GM18909 (cell line): ENCODE measurements around the gene KIF26A.

Experiments used
- ATAC-seq: cut with Tn5 transposase; IDR thresholded peaks from one replicate; pipeline ENCODE4 v1.9.1; 2021; ENCODE audit warnings: mild to moderate bottlenecking; ENCODE audit not compliant: unreplicated experiment, poor library complexity

Gene KIF26A

DNA sequence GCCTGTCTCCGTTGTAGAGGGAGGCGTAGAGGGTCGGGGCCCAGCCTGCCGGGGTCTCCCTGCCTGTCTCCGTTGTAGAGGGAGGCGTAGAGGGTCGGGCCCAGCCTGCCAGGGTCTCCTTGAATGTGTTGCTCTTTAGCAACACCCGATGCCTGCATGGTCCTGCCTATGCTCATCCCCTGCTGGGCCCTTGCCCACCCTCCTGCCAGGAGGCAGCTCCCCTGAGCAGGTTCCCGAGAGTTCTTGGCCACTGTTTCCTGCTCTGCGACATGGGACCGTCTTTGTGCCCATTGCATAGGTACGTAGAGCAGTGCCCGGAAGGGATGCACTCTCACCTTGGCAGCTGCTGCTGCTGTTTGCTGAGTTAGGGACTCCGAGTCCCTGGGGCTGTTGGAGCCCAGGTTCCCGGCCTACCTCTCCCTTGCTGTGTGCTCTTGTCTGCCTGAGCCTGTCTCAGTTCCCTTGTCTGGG lies 3.3 kb downstream of the KIF26A start:
- ATAC-seq = no peak

DNA sequence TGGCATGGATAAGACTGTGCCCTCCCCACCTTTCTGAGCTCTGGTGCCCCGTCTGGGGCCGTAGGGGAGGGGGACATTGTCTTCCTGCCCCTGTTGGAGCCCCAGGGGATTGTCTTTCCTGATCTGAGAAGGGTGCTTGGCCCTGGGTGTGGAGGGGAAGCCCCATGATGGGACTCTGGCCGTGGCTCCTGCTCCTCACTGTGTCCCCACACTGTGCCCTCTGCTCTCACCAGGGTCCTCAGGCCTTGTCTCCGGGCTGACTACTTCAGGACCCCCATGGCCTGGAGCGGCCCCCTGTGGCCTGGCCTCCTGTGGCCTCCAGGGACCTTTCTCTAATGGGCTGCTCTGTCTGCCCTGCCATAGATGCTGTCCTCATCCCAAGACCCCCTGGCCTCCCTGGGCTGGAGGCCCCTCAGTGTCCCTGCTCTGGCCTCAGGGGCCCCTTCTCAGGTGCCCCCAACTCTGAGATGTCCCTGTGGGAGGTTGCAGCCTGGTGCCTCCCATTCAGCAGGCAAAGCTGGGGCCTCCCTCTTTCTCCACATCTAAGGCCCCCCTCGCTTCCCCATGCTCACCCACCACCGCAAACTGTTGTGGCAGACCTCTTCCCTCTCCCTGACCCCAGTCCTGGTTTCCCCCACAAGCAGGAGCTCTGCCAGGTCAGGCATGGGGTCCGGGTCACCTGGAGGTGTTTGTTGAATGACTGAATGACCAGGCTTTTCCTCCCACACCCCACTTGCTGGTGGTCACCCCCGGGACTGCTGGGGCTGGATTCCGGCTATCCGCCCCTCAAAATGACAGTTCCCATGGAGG lies 4.0 kb downstream of the KIF26A start:
- no peak for ATAC-seq

DNA sequence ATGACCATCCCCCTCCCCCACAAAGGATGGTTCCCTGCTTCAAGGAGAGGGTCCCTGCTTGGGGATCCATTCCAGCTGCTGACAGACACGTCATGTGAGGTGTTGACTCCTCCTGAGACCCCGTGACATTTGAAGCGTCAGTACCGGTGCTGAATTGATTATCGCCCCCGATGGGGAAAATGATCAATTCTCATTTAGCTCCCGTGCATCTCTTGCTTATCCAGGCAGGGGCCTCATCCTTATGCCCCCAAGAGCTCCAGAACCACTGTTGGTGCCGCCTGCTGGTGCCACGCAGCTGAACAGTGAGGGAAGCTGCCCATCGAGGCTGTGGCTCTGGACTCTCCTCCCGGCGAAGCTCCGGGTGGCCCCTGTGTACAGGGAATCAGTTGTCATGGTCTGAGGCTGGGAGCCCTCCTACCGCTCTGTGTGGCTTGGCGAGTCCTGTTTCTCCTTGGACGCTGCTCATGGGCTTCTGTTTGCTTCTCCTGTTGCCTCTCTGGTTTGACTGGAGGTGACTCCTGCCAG lies 4.6 kb downstream of the KIF26A start:
- ATAC-seq = no peak

DNA sequence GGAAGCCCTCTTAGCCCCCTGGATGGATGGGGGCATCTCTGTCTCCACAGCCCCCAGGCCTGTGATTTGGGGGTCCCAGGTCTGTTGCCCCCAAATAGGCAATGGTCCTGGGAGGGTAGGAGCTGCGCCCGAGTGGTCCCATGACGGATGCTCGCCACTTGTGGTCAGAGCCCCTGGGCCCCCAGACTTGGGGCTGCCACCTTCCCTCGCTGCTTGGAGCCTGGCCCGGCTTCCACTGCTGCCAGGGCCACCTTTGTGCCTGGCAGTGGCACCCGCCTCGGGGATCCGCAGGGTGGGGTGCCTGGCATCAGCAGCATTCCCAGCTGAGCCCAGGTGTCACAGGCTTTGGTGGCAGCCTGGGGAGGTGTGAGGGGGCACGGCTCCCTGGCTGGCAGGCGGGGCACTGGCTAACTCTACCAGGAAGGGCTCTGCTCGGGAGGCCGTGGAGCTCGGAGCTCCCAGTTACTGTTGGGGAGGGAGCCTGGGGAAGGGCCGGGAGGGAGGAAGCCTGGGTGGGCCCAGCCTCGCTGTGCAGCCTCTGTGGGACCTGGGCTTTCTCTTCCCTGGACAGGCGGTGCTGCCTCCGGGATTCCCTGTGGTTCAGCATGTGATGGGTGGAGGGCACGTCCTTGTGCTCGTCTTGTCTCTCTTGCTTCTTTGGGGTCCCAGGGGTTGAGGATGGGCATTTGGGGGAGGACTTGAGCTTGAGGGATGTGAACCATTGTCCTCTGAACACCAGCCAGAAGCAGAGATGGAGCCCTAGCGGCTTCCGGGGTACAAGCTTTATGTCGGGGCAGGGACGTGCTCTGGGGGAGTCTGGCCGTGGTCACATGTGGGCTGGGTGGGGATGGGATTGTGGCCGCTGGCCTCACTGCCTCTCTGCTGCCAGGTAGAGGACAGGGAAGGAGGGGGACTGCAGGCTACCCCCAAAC lies 5.4 kb downstream of the KIF26A start:
- no peak for ATAC-seq

DNA sequence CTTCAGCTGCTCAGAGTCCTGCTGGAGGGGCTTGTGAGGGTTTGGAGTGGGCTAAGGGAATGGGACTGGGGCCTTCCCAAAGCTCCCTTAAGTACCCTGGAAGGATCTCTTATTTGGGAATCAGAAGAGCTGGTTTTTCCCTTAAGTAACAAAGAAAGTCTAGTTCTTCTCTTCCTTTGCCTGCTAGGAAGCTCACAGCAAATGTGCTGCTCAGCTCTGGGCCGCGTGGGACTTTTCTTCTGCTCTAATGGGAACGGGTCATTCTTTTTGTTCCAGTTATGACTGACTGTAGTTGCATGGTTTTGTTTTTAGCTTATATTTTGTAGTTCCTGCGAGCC lies 6.0 kb downstream of the KIF26A start:
- ATAC-seq = no peak

DNA sequence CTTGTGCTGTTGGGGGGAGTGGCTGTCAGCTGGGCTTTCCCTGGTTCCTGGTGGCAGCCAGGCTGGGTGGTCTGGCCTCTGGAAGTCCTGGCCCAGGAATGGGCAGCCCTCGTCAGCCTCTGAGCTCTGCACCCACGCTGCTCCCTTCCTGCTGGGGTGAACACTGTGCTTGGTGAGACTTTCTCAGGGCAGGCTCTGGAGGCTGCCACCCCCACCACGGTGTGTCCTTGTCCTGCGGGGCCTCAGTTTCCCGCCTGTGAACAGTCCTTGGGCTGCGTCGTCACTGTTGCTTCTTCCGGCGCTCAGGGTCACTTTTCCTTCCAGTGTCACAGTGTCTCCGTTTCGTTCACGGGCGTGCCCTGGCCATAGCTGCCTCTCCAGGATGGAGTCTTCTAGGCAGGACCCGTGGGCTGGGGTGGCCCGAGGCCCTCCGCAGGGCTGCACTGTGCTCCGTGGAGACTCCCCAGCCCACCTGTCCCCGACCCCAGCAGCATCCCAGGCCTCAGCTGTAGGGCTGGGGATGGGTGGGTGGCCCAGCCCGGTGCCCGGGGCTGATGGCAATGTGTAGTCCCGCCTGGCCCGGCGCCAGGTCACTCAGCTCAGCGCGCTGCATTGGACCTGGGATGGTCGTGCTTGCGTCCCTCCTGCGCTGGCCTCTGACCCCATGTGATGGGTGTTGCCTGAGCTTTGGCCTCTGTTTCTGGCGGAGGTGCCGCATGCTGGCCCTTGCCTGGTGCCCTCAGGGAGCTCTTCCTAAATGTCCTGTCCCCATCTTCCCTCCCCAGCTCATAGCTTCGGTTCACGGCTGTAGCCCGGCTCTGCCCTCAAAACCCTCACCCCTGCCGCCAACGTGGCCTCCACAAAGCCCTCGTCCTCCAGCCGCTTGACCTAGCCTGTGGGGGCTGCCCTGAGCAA lies 6.8 kb downstream of the KIF26A start:
- ATAC-seq = no peak

DNA sequence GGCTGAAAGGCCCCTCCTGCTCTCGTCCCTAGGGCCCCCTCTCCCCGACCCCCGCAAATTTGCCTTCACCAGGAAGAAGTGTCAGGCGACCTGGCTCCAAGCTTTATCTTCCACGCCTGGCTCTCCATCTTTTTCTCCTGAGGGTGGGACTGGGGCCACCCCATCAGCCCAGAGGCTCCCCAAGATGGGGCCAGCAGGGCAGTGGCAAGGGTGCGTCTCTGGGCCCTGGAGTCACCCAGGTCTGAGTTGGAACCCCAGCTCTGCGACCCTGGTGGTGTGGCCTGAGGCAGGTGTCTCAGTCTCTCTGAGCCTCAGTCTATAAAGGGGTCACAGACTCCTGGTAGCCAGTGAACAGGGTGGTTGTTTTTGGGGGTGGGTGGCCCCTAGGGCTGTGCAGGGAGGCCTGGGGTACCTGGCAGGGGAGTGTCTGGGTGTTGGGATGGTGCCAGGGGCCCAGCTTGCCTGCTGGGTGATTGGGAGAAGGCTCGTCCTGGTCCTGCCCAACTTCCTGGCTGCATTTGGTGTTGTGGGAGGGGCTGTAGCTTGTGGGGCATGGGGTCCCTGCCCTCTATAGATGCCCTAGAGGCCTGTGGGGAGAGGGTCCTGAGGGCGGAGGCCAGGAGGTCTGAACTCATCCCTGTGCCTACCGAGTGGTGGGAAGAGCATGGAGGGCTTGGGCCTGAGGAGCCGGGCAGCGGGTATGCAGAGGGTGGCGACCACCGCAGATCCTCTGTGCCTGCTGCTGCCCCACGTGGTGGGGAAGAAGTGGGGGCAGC lies 7.6 kb downstream of the KIF26A start:
- ATAC-seq = no peak

DNA sequence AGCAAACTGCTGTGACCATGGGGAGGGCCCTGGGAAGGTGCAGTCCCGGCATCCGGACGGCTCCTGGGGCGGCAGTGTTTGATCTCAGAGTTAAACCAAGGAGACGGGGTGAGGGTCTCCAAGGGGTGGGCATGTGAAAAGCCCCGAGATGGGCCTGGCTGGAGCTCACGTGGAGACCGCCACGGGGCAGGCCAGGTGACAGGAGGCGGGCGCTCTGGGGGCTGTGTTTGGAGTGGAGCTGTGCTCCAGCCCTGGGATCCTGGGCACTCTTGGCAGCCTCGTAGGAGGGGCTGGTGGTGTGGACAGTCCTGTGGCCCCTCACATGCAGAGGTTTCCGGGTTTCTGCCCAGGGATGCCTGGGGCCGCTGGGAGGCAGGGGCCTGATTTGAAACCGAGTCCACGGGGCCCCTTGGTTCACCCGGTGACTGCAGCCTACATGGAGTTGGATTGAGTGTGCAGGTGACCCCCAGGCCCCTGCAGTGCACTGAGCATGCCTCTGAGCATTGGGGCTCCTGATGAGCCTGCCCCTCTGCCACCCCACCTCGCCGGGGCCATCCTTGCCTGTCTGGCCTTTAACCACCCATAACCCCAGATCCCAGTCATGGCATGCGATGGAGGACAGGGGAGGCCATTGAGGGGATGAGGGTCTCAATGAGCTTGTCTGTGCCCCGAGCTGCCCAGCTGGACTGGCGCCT lies 8.4 kb downstream of the KIF26A start:
- no peak for ATAC-seq

DNA sequence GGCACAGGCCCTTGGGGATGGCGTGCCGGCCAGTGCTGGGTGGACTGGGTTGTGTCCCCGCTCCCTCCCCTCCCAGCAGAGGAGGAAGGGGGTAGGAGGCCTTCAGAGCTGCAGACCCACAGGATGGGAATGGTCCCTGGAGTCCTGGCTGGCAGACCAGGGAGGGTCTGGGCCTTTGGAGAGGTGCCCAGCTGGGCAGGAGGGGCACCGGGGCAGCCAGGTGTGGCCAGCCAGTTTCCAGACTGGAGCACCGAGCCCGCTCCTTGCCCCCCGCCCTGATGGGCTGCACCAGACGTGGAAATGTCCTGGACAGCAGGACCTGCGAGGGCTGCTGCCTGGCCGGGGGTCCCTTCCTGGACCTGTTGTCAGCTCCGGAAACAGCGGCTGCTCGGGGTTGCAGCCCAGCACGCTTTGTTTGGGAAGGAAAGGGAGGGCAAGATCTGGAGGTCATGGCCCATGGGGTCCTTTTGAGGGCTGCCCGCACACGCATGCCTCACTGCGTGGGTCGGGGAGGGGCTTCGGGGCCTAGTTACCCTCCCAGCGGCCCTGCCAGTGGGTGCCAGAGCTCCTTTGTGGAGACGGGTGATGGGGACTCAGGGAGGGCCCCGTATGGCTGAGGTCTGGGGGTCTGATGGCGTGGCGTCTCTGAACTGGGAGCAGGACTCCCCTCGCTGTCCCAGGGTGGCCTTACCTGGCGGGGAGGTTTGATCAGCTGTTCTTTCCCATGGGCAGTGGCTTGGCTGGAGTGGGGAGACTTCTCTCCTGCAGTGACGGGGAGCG lies 9.1 kb downstream of the KIF26A start:
- no peak for ATAC-seq

DNA sequence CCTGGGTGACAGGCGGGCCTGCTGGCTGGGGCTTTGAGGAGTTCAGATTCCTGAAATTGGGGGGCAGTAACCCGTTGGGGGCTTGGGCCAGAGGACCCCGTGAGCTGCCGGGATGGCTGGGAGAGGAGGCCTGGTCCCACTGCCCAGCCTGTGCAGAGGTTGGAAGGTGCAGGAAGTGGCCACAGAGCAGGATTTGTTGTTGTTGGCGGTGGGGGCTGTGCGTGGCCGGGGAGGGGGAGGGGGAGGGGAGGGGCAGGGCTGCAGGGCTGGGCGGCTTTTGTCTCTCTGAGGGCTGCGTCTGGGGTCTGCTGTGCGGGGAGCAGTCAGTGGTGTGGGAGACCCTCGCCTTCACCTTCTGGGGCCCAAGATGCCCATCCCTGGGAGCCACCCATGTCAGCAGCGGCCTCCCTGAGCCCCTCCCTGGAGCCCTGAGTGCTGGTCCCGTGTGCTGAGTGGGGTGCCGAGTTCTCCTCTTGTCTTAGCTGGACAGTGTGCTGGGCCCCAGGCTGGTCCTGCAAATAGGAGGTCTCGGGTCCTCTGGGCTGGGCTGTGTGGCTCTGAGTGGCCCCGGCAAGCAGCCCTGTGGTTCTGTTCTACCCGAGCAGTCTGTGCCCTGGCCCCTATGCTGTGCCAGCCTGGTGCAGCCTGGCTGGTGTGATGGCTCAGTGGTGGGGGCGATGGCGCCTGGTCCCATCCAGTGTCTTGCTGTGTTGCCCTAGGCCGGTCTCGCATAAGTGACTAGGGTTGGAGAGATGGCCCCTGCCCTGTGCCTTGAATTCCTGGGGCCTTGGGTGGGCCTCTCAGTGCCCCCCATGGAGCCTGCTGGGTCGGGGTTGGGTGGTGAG lies 10.3 kb downstream of the KIF26A start:
- ATAC-seq = no peak

DNA sequence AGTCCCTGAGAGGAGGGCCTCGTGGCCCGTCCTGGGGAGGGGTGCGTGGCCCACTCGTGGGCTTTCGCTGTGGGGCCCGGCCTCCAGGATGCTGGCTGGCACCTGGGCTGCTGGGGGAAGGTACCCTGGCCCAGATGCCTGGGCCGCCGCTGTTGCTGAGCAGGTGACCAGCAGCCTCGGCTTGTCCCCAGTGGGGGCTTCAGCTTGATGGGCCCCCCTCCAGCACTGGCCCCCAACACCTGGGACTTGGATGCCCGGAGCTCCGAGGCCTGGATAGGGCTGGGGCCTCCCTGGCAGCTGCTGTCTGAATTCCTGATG lies 10.8 kb downstream of the KIF26A start:
- ATAC-seq = no peak

DNA sequence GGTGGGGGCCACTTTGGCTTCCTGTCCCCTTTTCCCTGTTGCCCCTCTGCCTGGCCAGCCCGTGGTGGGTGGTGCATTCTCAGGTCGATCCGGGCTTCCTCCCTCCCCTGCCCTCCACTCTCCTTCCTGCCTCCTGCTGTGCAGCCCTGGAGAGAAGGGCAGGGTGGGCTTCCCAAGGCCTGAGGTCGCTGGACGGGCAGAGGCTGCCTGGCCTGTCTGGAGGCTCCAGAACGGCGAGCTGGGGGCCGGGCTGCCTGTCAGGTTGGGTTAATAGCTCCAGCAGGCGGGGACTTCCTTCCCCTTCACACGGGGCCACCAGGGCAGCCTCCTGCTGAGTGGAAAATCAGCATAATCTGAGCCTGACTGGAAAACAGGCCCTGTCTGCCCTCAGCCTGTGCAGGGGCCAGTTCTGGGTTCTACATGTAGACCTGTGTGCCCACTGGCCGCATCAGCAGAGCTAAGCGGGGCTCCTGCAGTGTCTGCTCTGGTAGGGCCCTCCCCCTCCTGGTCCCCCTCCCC lies 11.3 kb downstream of the KIF26A start:
- ATAC-seq = no peak

DNA sequence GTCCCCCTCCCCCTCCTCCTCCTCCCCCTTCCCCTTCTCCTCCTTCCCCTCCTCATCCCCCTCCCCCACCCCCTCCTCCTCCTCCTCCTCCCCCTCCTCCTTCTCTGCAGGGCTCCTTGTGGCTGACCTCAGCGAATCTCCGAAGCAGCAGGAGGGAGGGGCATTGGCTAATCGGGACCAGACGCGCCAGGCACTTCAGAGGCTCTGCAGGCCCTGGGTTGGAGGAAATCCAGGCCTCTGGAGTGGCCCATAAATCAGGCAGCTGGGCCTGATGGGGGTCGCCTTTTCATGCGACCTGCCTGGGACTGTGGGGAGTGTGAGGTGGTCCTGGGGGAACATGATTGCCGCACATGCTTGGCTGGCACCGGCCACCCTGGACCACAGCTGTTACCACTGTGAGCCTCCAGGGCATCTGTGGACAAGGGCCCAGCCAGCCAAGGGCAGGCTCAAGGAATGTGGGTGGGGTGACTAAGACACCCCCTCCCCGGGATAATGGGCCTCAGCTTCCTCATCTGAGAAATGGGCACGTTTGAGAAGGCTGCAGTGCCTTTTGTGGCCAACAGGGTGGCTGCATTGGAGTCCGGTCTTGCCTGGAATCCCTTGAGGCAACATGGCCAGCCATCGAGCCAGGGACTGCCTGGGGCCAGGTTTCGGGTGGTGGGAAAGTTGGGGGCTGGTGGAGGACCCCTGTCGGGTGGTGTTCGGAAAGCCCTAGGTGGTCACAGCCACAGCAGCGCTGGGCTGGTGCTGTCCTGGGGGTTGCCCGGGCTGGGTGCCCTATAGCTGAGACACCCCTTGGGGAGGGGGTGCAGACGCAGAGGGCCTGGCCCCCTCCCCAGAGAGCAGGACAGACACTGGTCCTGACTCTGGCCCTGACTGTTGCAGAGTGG lies 12.0 kb downstream of the KIF26A start:
- ATAC-seq = no peak

DNA sequence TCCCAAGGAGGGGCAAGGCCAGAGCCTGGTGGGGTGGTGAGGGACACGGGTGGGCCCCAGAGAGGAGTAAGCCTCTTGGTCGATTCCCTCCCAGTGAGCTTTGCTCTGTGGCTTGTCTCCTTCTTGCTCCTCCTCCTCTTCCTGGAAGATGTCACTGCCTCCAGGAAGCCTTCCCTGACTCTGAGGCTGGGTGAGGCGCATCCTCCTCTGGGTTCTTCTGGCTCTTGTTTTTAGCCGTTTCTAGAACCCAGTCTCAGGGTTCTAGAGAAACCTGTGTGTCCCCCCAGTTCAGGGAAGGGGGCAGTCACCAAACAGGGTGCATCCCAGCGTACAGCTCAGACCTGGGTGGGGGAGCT lies 12.6 kb downstream of the KIF26A start:
- ATAC-seq = no peak

DNA sequence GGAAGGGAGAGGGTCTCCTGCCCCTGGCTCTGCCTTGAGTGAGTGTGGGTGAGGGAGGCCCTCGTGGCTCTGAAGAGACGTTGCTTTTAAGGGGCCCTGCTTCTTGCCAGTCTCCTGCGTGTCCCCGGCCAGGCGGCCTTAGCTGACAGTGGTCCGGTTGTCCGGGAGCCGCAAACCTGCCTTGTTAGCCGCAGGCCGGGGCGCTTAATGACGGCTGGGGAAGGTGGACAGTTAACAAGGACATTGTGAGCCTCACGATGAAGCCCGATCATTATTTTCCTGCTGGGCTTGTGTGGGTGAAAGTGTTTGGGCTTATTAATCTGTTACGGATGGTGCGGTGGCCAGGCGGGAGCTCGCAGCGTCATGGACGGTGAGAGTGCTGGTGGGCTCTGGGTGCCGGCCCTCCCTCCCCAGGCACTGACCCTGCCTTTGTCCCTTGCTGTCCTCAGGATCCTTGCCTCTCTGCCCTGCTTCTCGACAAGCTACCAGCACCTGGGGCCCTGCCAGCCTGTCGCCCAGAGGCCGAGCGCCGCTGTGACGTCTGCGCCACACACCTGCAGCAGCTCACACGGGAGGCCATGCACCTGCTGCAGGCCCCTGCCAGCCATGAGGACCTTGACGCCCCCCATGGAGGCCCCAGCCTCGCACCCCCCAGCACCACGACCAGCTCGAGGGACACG lies 13.3 kb downstream of the KIF26A start:
- ATAC-seq = no peak

DNA sequence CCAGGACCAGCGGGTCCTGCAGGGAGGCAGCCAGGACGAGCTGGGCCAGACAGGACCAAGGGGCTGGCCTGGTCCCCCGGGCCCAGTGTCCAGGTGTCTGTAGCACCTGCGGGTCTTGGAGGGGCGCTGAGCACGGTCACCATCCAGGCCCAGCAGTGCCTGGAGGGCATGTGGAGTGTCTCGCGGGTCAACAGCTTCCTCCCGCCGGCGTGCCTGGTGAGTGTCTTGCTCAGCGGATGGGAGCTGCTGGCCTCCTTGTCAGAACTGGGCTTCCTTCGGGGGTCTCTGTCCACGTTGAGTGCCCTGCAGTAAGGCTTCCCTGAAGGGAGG lies 13.8 kb downstream of the KIF26A start:
- ATAC-seq = no peak
